DND-41 (cell line): ENCODE measurements around the gene OTUD5.

ENCODE experiments used
- ATAC-seq: fragments of 200-7000 bp; cut with Tn5 transposase; 3 replicates; pipeline ENCODE4 v1.9.1; 2021; ENCODE audit warnings: low read depth; ENCODE audit not compliant: insufficient read depth
- DNase-seq: peaks from one replicate; pipeline ENCODE4 v3.0.0-alpha.2; 2020
- H2AFZ ChIP-seq: 2 replicates; pipeline ENCODE4 v1.6.0; 2012; ENCODE audit warnings: low read depth, low read length
- H3K27ac ChIP-seq: 2 replicates; pipeline ENCODE4 v1.5.1; 2012; ENCODE audit warnings: low read length, inconsistent platforms
- H3K27me3 ChIP-seq: fragments of 200-600 bp; sonication (generic); 2 replicates; pipeline ENCODE4 v1.6.0; 2012; ENCODE audit warnings: low read length, mild to moderate bottlenecking, inconsistent platforms; ENCODE audit not compliant: insufficient read depth, poor library complexity
- H3K36me3 ChIP-seq: 2 replicates; pipeline ENCODE4 v1.5.1; 2012; ENCODE audit warnings: low read length, inconsistent platforms; ENCODE audit not compliant: insufficient read depth
- H3K4me1 ChIP-seq: 2 replicates; pipeline ENCODE4 v1.5.1; 2012; ENCODE audit warnings: mild to moderate bottlenecking, low read length; ENCODE audit not compliant: insufficient read depth
- H3K4me2 ChIP-seq: 2 replicates; pipeline ENCODE4 v1.6.0; 2012; ENCODE audit warnings: mild to moderate bottlenecking, moderate library complexity, low read length, inconsistent platforms; ENCODE audit not compliant: insufficient read depth
- H3K4me3 ChIP-seq, 2 experiments: fragments of 200-600 bp in 1 of 2; shearing (Covaris generic) in 1 of 2; 2 replicates each; pipeline ENCODE4 v1.5.1; 2012 to 2016; ENCODE audit warnings: inconsistent platforms in 2 of 2, low read length in 2 of 2, mild to moderate bottlenecking in 2 of 2, low read depth in 1 of 2, moderate library complexity in 1 of 2
- H3K79me2 ChIP-seq: 2 replicates; pipeline ENCODE4 v1.6.0; 2012; ENCODE audit warnings: low read length, inconsistent platforms; ENCODE audit not compliant: insufficient read depth
- H3K9ac ChIP-seq: 2 replicates; pipeline ENCODE4 v1.6.0; 2012; ENCODE audit warnings: low read depth, mild to moderate bottlenecking, inconsistent platforms, low read length, moderate library complexity
- H3K9me3 ChIP-seq: 2 replicates; pipeline ENCODE4 v1.5.1; 2012; ENCODE audit warnings: low read length, moderate library complexity, mild to moderate bottlenecking, inconsistent platforms; ENCODE audit not compliant: insufficient read depth, severe bottlenecking
- H4K20me1 ChIP-seq: 2 replicates; pipeline ENCODE4 v1.6.0; 2012; ENCODE audit warnings: low read length; ENCODE audit not compliant: insufficient read depth
- EZH2 ChIP-seq: IDR thresholded peaks from 3 replicates; pipeline ENCODE4 v1.6.1; 2012; ENCODE audit warnings: borderline replicate concordance, low read depth, mild to moderate bottlenecking, moderate library complexity, low read length, inconsistent platforms; ENCODE audit not compliant: severe bottlenecking
- TF ChIP-seq, protein P1 (sequence below): IDR thresholded peaks from 2 replicates; pipeline ENCODE4 v1.5.1; 2012; ENCODE audit warnings: borderline replicate concordance, low read length, moderate library complexity, mild to moderate bottlenecking; ENCODE audit not compliant: poor library complexity, severe bottlenecking; ENCODE audit errors: extremely low read depth

OTUD5 gene

DNA sequence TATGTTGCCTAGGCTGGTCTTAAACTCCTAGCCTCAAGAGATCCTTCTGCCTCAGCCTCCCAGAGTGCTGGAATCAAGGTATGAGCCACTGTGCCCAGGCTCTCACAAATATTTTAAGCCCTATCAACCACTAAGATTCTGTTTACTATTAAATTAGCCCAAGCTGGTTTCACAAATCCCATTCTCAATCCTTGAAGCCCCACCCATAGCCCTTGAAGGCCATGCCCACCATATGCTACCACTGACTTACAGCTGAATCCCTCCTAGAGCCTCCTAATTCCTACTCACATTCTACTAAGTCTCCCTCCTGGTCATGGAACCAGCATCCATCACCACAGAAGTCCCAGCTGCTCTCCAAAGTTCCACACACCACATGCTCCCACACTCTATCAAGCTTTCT lies 34.9 kb upstream of the OTUD5 start:
- Histone ChIP-seq H3K4me2 (no peak overlapping the region), H3K9me3 (no peaks in the 10 kb centered on the region), H3K4me1 (no peaks in the 10 kb centered on the region), H3K79me2 (no peaks in the 10 kb centered on the region; the same call in 1 of the 2 replicates), H2AFZ (no peak overlapping the region), H3K9ac (no peak overlapping the region), H3K27ac (no peak overlapping the region), H4K20me1 (peaks cover 4% of the 10 kb centered on the region; the same call in 1 of the 2 replicates), H3K36me3 (peaks cover 69% of the 10 kb centered on the region), H3K27me3 (no peaks in the 10 kb centered on the region), H3K4me3 (no peak overlapping the region)
- no peak for TF ChIP-seq EZH2
- TF ChIP-seq, protein P1, sequence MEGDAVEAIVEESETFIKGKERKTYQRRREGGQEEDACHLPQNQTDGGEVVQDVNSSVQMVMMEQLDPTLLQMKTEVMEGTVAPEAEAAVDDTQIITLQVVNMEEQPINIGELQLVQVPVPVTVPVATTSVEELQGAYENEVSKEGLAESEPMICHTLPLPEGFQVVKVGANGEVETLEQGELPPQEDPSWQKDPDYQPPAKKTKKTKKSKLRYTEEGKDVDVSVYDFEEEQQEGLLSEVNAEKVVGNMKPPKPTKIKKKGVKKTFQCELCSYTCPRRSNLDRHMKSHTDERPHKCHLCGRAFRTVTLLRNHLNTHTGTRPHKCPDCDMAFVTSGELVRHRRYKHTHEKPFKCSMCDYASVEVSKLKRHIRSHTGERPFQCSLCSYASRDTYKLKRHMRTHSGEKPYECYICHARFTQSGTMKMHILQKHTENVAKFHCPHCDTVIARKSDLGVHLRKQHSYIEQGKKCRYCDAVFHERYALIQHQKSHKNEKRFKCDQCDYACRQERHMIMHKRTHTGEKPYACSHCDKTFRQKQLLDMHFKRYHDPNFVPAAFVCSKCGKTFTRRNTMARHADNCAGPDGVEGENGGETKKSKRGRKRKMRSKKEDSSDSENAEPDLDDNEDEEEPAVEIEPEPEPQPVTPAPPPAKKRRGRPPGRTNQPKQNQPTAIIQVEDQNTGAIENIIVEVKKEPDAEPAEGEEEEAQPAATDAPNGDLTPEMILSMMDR: no peak
- DNase-seq (no peak), ATAC-seq (no peak)

DNA sequence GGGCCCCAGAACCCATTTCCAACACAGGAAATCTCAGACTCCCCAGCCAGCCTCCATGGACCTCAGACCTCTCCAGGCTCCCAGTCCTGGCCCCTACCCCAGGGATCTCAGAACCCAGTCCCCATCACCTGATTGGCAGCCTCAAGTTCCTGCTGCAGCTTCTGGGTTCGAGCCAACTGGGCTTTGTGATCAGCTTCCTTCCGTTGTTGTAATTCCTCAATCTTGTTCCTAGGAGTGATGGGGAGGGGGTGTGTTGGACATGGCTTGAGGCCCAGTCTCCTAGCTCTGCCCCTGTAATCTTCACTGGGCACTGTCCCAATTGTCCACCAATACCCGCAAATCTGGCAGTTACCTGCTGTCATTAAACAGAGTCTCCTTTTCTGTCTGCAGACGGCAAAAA lies 32.1 kb upstream of the OTUD5 start:
- Histone ChIP-seq H3K9ac (no peak overlapping the region), H3K27me3 (no peaks in the 10 kb centered on the region), H2AFZ (no peak overlapping the region), H3K4me2 (no peak overlapping the region), H3K4me3 (no peak overlapping the region), H3K9me3 (no peaks in the 10 kb centered on the region), H3K4me1 (no peaks in the 10 kb centered on the region), H3K36me3 (peaks cover 54% of the 10 kb centered on the region), H4K20me1 (no peaks in the 10 kb centered on the region), H3K79me2 (no peaks in the 10 kb centered on the region), H3K27ac (no peak overlapping the region)
- ATAC-seq (no peak), DNase-seq (no peak)
- TF ChIP-seq, protein P1: no peak
- TF ChIP-seq EZH2: no peak

DNA sequence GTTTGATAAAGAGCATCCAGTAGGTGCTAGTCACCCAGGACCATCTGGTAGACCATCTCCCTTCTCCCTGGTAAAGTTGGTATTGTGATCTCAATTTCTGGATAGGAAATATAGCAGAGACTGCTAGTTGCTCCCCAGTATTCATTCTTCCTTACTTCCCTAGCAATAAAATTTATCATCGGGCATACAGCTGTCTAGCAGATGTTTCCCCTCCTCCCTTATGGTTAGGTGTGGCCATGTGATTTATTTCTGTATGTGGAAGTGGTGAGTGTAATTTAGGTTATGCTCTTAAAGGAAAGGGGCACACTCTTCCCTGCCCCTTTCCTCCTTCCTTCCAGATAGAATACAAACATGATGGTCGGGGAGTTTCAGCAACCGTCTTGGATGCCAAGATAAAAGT lies 26.5 kb upstream of the OTUD5 start:
- H3K4me2 ChIP-seq: no peak overlapping the region
- H3K9ac ChIP-seq: no peak overlapping the region
- no peaks in the 10 kb centered on the region for H3K4me1 ChIP-seq
- no peaks in the 10 kb centered on the region for H3K9me3 ChIP-seq
- peaks cover 51% of the 10 kb centered on the region for H3K36me3 ChIP-seq
- no peak for ATAC-seq
- H3K27me3 ChIP-seq: no peaks in the 10 kb centered on the region
- H3K79me2 ChIP-seq: no peaks in the 10 kb centered on the region
- no peaks in the 10 kb centered on the region for H4K20me1 ChIP-seq
- no peak for DNase-seq
- H3K27ac ChIP-seq: no peak overlapping the region
- H3K4me3 ChIP-seq: no peak overlapping the region
- TF ChIP-seq, protein P1: no peak
- no peak for TF ChIP-seq EZH2
- H2AFZ ChIP-seq: no peak overlapping the region

DNA sequence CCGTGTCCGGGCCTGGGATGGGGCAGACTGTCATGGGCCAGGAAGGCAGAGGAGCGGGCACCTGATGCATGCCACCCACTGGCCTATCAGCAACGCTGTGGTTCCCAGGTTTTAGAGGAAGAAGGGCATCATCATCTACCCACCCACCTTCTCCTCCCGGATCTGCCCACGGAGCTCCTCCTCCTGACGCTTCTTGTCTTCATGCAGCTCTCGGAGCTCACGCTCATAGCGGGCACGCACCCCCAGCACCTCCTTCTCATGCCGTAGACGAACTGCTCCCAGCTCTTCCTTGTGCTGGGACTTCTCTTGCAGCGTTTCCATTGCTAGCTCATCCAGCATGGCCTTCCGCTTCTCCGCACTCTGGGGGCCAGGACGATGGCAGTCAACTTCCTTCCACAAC lies 25.7 kb upstream of the OTUD5 start:
- Histone ChIP-seq H3K4me3 (no peak overlapping the region), H3K4me2 (no peak overlapping the region), H3K9ac (no peak overlapping the region), H3K9me3 (no peaks in the 10 kb centered on the region), H3K27ac (no peak overlapping the region), H3K79me2 (no peaks in the 10 kb centered on the region), H2AFZ (no peak overlapping the region), H3K36me3 (peaks cover 49% of the 10 kb centered on the region), H4K20me1 (no peaks in the 10 kb centered on the region), H3K27me3 (no peaks in the 10 kb centered on the region), H3K4me1 (no peaks in the 10 kb centered on the region)
- ATAC-seq: no peak
- DNase-seq: no peak
- TF ChIP-seq, protein P1: no peak
- no peak for TF ChIP-seq EZH2
